Measurements from ENCODE around the gene PPP2R1A.

DNA sequence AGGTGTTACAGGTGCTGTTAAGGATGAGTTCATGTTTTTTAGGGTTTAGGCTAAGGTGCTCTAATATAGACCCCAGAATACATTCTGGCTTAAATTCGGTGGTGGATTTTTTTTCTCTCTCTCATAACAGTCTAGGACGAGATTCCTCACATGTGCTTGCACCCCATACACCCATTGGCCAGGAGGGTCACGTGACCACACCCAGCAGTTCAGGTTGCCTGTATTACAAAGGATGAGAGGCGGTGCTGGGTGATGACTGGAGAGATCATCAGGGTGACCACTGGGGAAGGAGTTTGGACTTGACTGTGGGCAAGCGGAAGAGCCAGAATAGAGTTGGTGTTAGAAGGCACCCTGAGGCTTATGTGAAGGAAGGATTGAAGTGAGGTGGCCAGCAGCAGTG is 27.7 kb downstream of the PPP2R1A start:
- TF ChIP-seq, protein P1, sequence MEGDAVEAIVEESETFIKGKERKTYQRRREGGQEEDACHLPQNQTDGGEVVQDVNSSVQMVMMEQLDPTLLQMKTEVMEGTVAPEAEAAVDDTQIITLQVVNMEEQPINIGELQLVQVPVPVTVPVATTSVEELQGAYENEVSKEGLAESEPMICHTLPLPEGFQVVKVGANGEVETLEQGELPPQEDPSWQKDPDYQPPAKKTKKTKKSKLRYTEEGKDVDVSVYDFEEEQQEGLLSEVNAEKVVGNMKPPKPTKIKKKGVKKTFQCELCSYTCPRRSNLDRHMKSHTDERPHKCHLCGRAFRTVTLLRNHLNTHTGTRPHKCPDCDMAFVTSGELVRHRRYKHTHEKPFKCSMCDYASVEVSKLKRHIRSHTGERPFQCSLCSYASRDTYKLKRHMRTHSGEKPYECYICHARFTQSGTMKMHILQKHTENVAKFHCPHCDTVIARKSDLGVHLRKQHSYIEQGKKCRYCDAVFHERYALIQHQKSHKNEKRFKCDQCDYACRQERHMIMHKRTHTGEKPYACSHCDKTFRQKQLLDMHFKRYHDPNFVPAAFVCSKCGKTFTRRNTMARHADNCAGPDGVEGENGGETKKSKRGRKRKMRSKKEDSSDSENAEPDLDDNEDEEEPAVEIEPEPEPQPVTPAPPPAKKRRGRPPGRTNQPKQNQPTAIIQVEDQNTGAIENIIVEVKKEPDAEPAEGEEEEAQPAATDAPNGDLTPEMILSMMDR (tag by site-specific recombination; IDR thresholded peaks at IDR 0.05) = no peak
- TF ChIP-seq, protein P2, sequence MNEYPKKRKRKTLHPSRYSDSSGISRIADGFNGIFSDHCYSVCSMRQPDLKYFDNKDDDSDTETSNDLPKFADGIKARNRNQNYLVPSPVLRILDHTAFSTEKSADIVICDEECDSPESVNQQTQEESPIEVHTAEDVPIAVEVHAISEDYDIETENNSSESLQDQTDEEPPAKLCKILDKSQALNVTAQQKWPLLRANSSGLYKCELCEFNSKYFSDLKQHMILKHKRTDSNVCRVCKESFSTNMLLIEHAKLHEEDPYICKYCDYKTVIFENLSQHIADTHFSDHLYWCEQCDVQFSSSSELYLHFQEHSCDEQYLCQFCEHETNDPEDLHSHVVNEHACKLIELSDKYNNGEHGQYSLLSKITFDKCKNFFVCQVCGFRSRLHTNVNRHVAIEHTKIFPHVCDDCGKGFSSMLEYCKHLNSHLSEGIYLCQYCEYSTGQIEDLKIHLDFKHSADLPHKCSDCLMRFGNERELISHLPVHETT (tag by site-specific recombination; IDR thresholded peaks at IDR 0.05) = no peak
- TF ChIP-seq ZNF324 (tag by site-specific recombination; IDR thresholded peaks at IDR 0.05) (no peak), KLF10 (tag by site-specific recombination; IDR thresholded peaks at IDR 0.05) (no peak), ZBTB1 (tag by site-specific recombination; IDR thresholded peaks at IDR 0.05) (no peak)
- TF ChIP-seq, protein P3, sequence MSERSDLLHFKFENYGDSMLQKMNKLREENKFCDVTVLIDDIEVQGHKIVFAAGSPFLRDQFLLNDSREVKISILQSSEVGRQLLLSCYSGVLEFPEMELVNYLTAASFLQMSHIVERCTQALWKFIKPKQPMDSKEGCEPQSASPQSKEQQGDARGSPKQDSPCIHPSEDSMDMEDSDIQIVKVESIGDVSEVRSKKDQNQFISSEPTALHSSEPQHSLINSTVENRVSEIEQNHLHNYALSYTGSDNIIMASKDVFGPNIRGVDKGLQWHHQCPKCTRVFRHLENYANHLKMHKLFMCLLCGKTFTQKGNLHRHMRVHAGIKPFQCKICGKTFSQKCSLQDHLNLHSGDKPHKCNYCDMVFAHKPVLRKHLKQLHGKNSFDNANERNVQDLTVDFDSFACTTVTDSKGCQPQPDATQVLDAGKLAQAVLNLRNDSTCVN (tag by site-specific recombination; optimal IDR thresholded peaks at IDR 0.05) = no peak
